ENCODE measurements around the gene C14orf132.

Gene C14orf132

DNA sequence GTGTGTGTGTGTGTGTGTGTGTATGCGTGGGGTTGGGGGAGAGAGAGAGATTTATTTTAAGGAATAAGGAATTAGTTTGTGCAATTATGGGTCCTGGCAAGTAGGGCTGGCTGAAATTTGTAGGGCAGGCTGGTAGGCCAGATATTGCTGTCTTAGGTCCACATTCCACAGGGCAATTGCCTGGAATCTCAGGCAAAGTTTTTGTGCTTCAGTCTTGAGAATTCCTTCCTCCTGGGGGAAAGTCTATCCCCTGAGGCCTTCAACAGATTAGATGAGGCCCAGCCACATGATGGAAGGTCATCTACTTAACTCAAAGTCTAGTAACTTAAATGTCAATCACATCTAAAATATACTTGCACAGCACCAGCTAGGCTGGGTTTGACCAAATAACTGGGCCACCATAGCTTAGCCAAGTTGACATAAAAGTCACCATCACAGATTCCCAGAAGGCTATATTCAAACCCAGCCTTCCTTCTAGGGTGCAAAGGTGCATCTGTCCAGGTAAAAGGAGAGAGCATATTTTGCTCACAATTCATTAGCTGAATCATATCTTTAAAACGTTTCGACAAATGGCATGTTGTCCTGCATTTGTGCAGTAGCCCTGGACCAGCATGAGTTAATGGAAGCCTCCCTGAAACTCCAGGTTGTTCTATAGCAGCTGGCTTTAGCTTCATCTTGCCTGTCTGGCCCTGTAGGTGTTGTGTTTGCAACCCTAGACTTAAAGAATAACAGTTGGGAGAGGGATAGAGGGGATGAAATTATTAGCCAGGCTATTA is 63.1 kb downstream of the C14orf132 start:
- DNase-seq = no peak

GRCh38 chr14:96103075-96103474 is 63.9 kb downstream of the C14orf132 start:
- no peak for DNase-seq

DNA sequence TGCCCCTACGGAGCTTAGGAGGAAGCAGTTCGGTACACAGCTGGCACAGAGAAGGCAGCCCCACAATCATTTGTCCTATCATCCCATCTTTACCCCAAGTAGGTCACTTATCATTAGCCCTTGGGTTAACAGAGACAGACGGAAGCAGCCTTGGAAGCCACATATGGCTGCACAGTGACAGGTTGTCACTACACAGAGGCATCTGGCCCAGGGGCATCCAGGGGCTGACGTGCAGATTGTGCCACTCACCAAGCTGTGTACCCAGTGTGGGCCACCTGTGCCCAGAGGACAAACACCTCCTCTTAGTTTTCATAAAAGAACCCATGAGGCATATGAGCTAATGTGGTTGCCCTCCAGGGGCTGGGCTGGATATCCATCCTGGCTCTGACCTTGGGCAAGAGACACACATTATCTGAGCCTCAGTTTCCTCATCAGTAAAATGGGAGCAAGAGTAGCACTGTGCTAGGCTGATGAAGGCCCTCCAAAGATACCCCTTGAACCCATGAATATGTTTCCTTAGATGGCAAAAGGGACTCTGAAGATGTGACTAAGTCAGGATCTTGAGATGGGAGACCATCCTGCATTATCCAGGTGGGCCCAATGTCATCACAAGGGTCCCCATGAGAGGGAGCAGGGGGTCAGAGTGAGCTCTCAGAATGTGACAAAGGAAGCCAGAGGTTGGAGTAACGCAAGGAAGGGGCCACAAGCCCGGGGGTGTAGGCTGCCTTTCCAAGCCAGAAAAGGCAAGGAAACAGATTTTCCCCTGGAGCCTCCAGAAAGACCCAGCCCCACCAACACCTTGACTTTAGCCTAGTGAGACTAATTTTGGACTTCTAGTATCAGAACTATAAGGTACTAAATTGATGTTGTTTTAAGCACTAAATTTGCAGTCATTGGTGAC is 64.6 kb downstream of the C14orf132 start:
- no peak for DNase-seq

DNA sequence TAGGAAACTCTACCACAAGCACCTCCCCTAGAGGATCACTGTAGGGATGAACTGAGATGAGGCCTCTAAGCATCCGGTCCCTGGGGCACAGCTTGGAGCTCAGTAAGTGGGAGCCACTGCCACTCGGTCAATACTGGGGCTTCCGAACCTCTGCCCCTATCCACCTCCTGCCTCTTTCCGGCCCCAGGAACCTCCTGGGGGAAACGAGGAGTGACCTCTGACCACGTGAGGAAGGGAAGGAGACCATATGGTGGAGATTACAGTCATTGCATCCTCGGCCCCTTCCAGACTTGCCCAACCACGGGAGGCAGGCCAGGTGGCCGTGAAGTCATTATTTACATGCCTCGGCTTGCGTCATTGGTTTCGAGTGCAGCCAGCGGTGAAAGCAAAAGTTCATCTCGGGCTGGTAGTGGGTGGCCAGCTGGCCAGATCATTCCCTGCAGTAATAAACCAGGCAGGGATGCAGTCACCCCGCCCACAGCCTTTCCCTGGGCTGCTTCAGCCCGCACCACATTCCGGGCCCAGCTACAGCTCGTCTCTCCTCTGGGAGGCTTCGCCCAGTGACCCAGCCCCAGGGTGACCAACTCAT is 65.4 kb downstream of the C14orf132 start:
- no peak for DNase-seq

DNA sequence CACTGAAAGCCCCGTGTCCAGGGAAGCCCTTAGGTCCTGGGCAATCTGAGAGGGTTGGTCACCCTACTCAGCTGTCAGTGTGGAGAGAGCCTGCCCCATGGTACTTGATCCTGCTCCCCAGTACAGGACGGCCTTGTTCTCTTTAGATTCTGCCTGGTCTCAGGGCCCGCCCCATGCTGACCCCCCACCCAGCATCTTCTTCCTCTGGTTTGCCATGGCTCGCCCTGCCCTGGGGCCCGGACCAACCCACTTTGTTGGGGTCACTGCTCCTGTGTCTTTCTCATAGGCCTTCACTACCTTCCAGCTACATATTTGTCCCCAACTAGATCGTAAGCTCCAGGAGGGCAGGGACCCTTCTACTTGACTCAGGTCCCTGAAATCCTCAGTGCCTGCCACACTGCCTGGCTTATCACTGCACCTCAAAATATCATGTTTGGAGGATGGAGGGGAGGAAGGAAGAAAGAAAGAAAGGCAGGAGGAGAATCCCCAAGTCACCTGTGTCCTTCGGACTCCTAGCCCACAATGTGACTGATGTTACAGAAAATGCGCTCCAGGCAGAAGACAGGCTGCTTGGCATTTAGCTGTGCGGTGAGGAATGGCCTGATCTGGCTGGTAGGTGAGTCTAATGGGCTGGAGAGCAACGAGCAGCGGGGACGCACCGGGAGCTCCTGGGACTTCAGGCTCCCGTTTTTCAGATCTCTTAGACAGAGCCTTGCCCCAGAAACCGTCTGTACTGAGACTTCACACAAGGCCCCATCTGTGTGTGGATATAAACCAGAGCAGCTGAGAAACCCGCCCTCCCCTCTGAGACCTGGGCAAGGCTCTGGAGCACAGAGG is 66.1 kb downstream of the C14orf132 start:
- no peak for DNase-seq

DNA sequence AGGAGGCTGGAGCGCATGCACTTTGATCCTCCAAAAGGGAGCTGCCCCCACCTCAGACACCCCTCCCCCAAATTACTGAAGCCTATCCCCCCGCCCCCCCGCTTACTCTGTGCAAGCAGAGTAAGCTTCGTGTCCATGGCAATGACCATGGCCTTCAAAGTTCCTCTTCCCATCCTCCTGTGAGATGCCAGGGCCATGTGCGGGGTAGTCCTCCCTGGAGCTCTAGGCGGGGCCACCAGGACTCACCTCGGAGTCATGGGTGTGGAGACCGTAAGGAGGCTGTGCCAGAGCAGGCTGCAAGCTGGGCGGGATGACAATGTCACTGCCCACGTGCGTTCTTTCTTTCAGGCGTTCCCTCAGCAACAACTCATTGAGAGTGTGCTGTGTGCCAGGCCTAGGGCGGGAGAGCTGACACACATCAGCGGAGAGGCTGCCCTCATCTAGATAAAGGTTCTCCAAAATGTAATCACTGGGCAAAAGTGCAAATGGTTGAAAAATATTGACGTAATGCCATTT is 66.8 kb downstream of the C14orf132 start:
- no peak for DNase-seq

- DNase-seq = no peak
Measured at GRCh38 chr14:96106891-96107290, 67.7 kb downstream of the C14orf132 start.

DNA sequence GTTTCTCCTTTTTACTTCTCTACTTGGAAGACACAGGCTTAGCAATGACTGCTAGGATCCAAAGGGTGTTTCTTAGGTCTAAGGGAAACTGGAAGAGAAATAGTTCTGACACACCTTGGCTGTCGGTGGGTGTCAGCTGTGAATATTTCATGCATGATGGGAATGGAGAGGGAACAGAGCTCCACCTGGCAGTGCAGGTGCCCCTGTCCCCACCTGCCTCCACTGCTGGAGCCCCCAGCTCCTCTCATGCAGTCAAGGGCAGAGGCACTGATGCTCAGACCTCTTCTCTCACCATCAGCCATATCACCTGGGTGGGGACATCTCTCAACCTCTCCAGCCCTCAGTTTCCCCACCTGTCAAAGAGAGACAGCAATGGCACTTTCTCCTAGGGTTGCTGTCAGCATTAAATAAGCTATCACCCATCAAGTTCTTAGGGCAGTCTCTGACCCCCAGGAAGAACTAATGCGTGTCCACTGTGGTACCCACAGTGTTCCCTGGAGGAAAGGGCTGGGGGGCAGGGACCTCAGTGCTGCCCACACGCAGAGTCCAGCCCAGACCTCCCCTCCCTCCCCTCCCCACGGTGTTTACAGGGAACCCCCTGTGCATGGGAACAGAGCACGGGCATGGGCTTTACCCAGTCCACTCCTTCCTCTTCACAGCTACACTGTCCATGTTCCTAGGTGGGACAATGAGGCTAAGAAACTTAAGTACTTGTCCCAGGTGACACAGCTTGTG is 69.1 kb downstream of the C14orf132 start:
- DNase-seq = no peak

DNA sequence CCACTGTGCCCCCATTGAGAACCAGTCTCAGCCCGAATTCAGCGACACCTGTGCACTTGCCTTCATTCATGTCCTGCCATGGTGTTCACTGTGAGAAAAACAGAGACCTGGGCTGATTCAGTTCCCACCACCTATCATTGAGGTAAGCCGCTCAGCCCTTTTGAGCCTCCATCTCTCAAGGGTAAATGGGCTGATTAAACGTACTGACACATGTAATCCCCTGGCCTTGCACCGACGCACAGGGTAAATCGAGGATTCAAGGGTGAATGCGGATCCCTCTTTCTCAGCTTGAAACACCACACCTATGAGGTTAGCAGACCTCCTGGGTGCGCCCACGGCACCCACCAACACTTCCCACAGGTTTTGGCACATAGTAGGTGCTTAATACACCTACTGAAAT is 69.7 kb downstream of the C14orf132 start:
- no peak for DNase-seq

DNA sequence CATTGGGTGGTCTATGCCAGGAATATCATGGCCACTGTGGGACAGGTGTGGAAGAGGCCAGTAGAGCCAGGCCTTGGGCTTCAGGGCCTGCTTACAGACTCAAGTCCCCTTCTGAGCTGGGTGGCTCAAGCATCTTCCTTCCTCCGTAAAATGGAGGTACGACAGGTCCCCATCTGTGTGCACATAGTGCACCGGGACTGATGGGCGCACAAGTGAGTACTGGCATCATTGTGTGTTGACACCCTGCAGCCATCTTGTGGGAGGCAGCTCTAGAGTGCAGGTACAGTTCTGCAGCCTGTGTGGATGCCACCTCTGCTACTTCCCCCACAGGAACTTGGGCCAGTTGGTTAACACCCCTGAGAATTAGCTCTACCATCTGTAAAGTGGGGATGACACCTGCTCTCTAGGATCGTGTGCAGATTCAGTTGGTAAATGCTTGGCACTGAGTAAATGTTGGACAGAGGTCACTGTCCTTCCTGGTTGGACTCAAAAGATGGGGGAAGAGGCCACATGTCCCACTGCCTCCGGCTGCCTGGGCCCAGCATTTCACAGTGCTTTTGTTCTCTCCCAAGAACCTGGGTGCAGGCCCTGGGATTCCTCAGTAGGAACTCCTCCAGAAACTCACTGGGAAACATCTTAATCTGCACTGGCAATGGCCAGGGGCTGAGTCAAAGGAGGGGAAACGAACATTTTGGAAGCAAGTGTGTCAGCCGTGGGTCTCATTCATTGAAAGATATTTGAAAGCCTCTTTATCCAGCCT is 70.6 kb downstream of the C14orf132 start:
- no peak for DNase-seq

DNA sequence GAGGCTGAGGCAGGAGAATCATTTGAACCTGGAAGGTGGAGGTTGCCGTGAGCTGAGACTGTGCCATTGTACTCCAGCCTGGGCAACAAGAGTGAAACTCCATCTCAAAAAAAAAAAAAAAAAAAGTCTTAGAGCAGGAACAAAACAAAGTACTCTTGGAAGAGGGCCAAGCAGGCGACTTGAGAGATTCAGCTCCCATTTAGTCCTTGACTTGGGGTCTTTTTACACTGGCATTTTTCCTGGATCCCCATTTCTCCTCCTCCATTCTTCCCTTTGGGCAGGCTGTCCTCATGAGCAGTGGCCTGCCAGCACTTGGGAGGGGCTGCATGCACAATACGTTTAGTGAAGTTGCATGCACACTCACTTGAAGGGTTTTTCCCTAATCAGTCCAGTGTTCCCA is 72.9 kb downstream of the C14orf132 start:
- DNase-seq = no peak

DNA sequence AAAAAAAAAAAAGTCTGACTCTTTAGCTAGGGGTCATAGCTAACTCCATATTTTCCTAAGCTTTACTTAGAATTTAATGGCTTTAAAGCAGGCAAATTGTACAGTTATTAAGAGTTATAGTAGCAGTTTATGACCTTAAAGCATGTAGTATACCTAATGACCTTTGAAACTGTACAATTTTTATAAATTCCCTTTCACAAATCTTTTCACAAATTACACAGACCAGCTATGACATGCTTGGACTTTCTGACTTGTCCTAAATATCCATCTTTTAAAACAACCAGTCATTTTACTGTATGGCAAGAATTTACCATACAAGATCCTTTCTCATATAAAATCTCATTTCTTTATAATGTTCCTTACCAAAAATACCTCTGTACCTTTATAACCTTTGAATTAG is 74.8 kb downstream of the C14orf132 start:
- DNase-seq = no peak

DNA sequence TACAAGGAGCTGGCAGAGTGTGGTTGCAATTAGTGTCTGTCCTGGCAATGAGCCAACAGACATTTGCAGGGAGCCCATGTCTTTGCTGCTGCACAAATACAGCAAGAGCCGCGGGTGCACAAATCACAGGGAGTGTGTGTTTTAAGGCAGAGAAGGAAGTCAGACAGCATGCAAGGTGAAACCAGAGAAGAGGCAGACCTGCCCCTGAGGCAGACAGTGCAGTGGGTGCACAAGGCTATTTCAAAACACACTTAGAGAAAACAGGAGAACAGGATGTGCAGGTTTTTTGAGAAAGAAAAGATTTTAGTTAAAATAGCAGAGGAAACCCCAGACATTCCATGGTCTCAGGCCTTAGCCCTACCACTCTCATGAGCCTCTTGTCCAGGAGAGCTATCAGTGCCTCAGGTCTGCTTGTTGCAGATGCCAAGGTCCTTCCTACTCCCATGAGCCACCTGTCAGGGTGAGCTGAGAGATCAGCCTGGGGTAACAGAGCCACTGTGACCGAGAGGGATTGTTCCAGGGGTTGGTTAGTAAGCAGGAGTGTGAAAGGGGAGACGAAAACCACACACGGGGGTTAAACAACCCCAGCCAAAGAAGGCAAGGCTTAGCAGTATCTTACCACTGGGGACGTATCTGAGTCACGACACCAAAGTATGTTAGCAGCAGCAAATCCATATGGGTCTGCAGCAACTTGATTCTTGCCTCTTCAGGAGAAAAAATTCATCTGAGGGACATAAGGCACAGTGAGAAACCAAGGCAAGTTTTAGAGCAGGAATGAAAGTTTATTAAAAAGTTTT is 78.1 kb downstream of the C14orf132 start:
- peak; percentile 28 for DNase-seq

DNA sequence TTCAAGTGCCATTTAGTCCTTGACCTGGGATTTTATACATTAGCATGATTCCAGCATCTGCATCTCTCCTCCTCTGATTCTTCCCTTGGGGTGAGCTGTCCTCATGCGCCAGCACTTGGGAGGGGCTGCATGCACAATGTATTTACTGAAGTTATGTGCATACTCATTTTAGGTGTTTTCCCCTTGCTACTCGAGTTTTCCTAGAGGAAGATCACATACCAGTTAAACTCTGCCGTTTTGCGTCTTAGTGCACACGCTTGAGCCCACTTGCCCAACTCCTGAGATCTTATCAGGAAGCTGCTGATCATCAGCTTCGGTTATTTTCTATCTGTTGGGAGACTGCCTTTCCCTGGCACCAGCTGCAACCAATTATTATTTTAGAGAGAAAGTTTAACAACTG is 78.8 kb downstream of the C14orf132 start:
- DNase-seq = no peak

DNA sequence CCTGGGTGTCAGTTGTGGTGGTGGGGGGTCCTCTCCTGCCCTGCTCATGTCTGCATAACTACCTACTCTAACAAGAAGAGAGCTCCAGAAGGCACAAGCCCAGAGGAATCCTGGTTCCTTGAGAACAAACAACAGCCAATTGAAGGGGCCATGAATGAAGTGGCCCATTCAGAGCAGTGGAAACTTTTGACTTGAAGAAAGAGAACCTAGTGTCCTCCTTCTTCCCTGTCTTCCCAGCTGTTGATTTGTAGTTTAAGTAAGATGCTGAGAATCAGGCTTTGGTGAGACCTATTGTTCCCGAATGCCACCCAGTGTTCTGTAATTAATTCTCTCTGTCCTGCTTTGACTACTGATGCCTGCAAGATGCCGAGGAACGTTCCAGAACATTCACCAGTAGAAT is 79.2 kb downstream of the C14orf132 start:
- no peak for DNase-seq

GRCh38 chr14:96119947-96120346 is 80.8 kb downstream of the C14orf132 start:
- no peak for DNase-seq

DNA sequence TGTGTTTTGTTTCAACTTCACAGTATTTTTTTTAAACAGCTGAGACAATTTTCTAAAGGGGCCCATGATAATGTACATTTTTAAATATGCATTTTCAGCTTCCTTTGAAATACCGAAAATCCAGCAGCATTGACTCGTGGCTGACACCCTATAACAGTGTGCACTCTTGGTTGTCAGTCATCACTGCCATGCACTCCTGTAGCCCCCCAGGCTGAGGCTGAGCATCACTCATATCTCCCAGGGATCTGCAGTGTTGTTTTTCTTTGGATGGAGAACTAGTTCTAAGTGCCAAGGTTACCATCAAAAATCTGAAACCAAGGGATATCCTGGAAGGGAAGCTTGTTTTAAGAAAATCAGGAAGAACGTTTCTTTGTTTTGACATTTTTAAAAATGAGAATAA is 81.2 kb downstream of the C14orf132 start:
- DNase-seq = no peak

DNA sequence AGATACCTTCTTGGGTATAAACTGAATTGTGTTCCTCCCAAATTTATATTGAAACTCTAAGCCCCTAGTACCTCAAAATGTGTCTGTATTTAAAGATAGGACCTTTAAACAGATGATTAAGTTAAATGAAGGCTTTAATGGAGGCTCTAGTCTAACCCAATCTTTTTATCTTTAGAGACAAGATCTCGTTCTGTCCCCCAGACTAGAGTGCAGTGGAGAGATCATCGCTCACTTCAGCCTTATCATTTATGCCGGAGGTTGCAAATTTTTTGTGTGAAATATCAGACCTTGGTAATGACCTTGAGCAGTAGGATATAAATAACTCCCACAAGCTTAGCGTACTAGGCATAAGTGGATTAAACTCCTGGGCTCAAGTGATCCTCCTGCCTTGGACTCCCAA is 81.8 kb downstream of the C14orf132 start:
- no peak for DNase-seq

GRCh38 chr14:96121660-96122395 is 82.7 kb downstream of the C14orf132 start:
- no peak for DNase-seq

GRCh38 chr14:96122496-96122895 is 83.3 kb downstream of the C14orf132 start:
- DNase-seq = no peak
